HEK293 (cell line): ENCODE measurements around the gene TAAR9.
A peak's percentile ranks its signal among the peaks of the same experiment; 100 is the strongest.

ENCODE experiments used
- CTCF ChIA-PET: fragments of 350-600 bp; formaldehyde crosslinking; extraction: SDS; loops from one replicate; lab custom pipeline; 2021; ENCODE audit warnings: antibody characterized with exemption; lab: Yijun Ruan, JAX
- POLR2A ChIA-PET: fragments of 300-600 bp; formaldehyde crosslinking; extraction: SDS; loops from one replicate; lab custom pipeline; 2020; ENCODE audit warnings: antibody characterized with exemption, inconsistent platforms; lab: Yijun Ruan, JAX
- H3K27ac ChIP-seq: fragments of 200-500 bp; sonication (Bioruptor generic); 2 replicates; pipeline ENCODE4 v1.5.1; 2014; ENCODE audit warnings: low read depth, low read length, control low read depth, inconsistent platforms; ENCODE audit errors: extremely low read depth
- H3K36me3 ChIP-seq, 2 experiments: fragments of 200-500 bp in 1 of 2; sonication (Bioruptor generic) in 1 of 2; 1 replicate in 1 of 2; 2 replicates in 1 of 2; pipeline ENCODE4 v1.5.1; 2014 to 2017; ENCODE audit warnings: inconsistent platforms in 2 of 2, low read length in 2 of 2; ENCODE audit not compliant: control insufficient read depth in 2 of 2, insufficient read depth in 1 of 2
- H3K4me1 ChIP-seq: fragments of 200-500 bp; sonication (Bioruptor generic); 2 replicates; pipeline ENCODE4 v1.5.1; 2014; ENCODE audit warnings: mild to moderate bottlenecking, low read length, inconsistent platforms; ENCODE audit not compliant: control insufficient read depth, insufficient read depth
- H3K4me3 ChIP-seq: 2 replicates; pipeline ENCODE4 v1.5.1; 2011; ENCODE audit warnings: low read depth, mild to moderate bottlenecking, control low read depth, low read length, moderate library complexity
- H3K9me3 ChIP-seq: fragments of 200-500 bp; sonication (Bioruptor generic); 2 replicates; pipeline ENCODE4 v1.5.1; 2014; ENCODE audit warnings: low read depth, low read length, inconsistent platforms; ENCODE audit not compliant: control insufficient read depth, insufficient read depth
- AEBP2 ChIP-seq: fragments of 450-650 bp; formaldehyde crosslinking; IDR thresholded peaks from 2 replicates; pipeline ENCODE4 v1.5.1; 2016; ENCODE audit warnings: missing biosample characterization, missing genetic modification characterization, borderline replicate concordance
- KLF17 ChIP-seq: fragments of 450-650 bp; formaldehyde crosslinking; IDR thresholded peaks from 2 replicates; pipeline ENCODE4 v1.5.1; 2016; ENCODE audit warnings: missing biosample characterization, missing genetic modification characterization
- MZF1 ChIP-seq: fragments of 450-650 bp; formaldehyde crosslinking; IDR thresholded peaks from 2 replicates; pipeline ENCODE4 v1.5.1; 2017; ENCODE audit warnings: missing biosample characterization, missing genetic modification characterization, borderline replicate concordance
- OVOL3 ChIP-seq: fragments of 450-650 bp; formaldehyde crosslinking; IDR thresholded peaks from 2 replicates; pipeline ENCODE4 v1.5.1; 2016; ENCODE audit warnings: missing biosample characterization, missing genetic modification characterization
- RBAK ChIP-seq: fragments of 450-650 bp; formaldehyde crosslinking; IDR thresholded peaks from 2 replicates; pipeline ENCODE4 v1.5.1; 2016; ENCODE audit warnings: missing biosample characterization, missing genetic modification characterization
- ZNF133 ChIP-seq: fragments of 450-650 bp; formaldehyde crosslinking; IDR thresholded peaks from 2 replicates; pipeline ENCODE4 v1.5.1; 2016; ENCODE audit warnings: missing biosample characterization, missing genetic modification characterization
- ZNF146 ChIP-seq: fragments of 450-650 bp; formaldehyde crosslinking; IDR thresholded peaks from 2 replicates; pipeline ENCODE4 v1.5.1; 2016; ENCODE audit warnings: missing biosample characterization, missing genetic modification characterization
- ZNF2 ChIP-seq: fragments of 450-650 bp; formaldehyde crosslinking; IDR thresholded peaks from 2 replicates; pipeline ENCODE4 v1.5.1; 2016; ENCODE audit warnings: missing biosample characterization, missing genetic modification characterization
- ZNF211 ChIP-seq: fragments of 450-650 bp; formaldehyde crosslinking; IDR thresholded peaks from 2 replicates; pipeline ENCODE4 v1.5.1; 2016; ENCODE audit warnings: low read depth, missing biosample characterization, missing genetic modification characterization
- ZNF223 ChIP-seq: fragments of 450-650 bp; formaldehyde crosslinking; IDR thresholded peaks from 2 replicates; pipeline ENCODE4 v1.5.1; 2016; ENCODE audit warnings: missing biosample characterization, missing genetic modification characterization
- ZNF37A ChIP-seq: fragments of 450-650 bp; IDR thresholded peaks from 2 replicates; pipeline ENCODE4 v1.5.1; 2018; ENCODE audit warnings: missing biosample characterization, missing genetic modification characterization
- ZNF398 ChIP-seq: fragments of 450-650 bp; formaldehyde crosslinking; IDR thresholded peaks from 2 replicates; pipeline ENCODE4 v1.5.1; 2017; ENCODE audit warnings: missing biosample characterization, missing genetic modification characterization
- ZNF501 ChIP-seq: fragments of 450-650 bp; formaldehyde crosslinking; IDR thresholded peaks from 2 replicates; pipeline ENCODE4 v1.5.1; 2016; ENCODE audit warnings: missing biosample characterization, missing genetic modification characterization
- ZNF518A ChIP-seq: fragments of 450-650 bp; formaldehyde crosslinking; conservative IDR thresholded peaks from 2 replicates; pipeline ENCODE4 v1.5.1; 2016; ENCODE audit warnings: low read depth, missing biosample characterization, missing genetic modification characterization
- ZSCAN30 ChIP-seq: fragments of 450-650 bp; IDR thresholded peaks from 2 replicates; pipeline ENCODE4 v1.5.1; 2018; ENCODE audit warnings: missing biosample characterization, mild to moderate bottlenecking, missing genetic modification characterization, moderate library complexity
- TF ChIP-seq, protein P1 (sequence below): fragments of 450-650 bp; formaldehyde crosslinking; optimal IDR thresholded peaks from 2 replicates; pipeline ENCODE3; 2016; ENCODE audit warnings: missing biosample characterization, mild to moderate bottlenecking, missing genetic modification characterization
- TF ChIP-seq, protein P2 (sequence below): fragments of 450-650 bp; formaldehyde crosslinking; IDR thresholded peaks from 2 replicates; pipeline ENCODE4 v1.5.1; 2016; ENCODE audit warnings: missing biosample characterization, missing genetic modification characterization
- TF ChIP-seq, protein P3 (sequence below): fragments of 450-650 bp; formaldehyde crosslinking; IDR thresholded peaks from 2 replicates; pipeline ENCODE4 v1.5.1; 2016; ENCODE audit warnings: missing biosample characterization, missing genetic modification characterization

TAAR9 gene

GRCh38 chr6:132567566-132567965, 29.5 kb downstream of the TAAR9 start:
- TF ChIP-seq, protein P1, sequence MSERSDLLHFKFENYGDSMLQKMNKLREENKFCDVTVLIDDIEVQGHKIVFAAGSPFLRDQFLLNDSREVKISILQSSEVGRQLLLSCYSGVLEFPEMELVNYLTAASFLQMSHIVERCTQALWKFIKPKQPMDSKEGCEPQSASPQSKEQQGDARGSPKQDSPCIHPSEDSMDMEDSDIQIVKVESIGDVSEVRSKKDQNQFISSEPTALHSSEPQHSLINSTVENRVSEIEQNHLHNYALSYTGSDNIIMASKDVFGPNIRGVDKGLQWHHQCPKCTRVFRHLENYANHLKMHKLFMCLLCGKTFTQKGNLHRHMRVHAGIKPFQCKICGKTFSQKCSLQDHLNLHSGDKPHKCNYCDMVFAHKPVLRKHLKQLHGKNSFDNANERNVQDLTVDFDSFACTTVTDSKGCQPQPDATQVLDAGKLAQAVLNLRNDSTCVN (tag by site-specific recombination) = no peak
- TF ChIP-seq ZNF211 (tag by site-specific recombination) = no peak
- peak; percentile 64; the same call in 1 of the 2 replicates for TF ChIP-seq ZNF518A (tag by site-specific recombination)
- no peak for TF ChIP-seq ZNF2 (tag by site-specific recombination)
- TF ChIP-seq, protein P2, sequence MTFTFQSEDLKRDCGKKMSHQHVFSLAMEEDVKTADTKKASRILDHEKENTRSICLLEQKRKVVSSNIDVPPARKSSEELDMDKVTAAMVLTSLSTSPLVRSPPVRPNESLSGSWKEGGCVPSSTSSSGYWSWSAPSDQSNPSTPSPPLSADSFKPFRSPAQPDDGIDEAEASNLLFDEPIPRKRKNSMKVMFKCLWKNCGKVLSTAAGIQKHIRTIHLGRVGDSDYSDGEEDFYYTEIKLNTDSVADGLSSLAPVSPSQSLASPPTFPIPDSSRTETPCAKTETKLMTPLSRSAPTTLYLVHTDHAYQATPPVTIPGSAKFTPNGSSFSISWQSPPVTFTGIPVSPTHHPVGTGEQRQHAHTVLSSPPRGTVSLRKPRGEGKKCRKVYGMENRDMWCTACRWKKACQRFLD (tag by site-specific recombination) = no peak
- no peak for TF ChIP-seq RBAK (tag by site-specific recombination)
- TF ChIP-seq ZNF223 = no peak
- no peak for TF ChIP-seq AEBP2 (tag by site-specific recombination)
- no peak for TF ChIP-seq KLF17 (tag by site-specific recombination)
- Histone ChIP-seq H3K9me3 (no peaks in the 10 kb centered on the region), H3K36me3 (no peaks in the 10 kb centered on the region), H3K4me3 (no peak overlapping the region), H3K4me1 (no peaks in the 10 kb centered on the region), H3K27ac (no peak overlapping the region)
- ChIA-PET CTCF (no interaction called here), POLR2A (no interaction called here)

DNA sequence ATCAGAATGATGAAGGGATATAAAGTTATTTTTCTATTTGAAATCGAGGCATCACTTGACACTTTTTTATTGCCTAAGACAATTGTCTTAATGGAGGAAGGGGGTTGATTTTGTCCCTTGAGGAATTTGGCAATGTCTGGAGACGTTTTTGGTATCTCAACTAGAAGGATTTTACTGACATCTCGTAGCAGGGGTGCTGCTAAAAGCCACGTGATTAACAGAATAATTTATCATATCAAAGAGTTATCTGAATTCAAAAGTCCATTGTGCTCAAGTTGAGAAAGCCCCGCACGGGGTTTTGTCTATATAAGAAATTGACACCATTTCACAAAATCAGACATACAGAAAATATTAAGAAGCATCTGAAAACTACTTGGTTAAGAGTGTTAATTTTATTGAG, 30.5 kb downstream of the TAAR9 start:
- ChIA-PET POLR2A (no interaction called here), CTCF (no interaction called here)
- Histone ChIP-seq H3K4me1 (no peaks in the 10 kb centered on the region), H3K36me3 (no peaks in the 10 kb centered on the region), H3K4me3 (no peak overlapping the region), H3K27ac (no peak overlapping the region), H3K9me3 (no peaks in the 10 kb centered on the region)
- TF ChIP-seq ZSCAN30 (tag by site-specific recombination) = no peak

GRCh38 chr6:132569170-132569569, 31.1 kb downstream of the TAAR9 start:
- CTCF ChIA-PET = no interaction called here
- no peak overlapping the region for H3K27ac ChIP-seq
- H3K9me3 ChIP-seq = no peaks in the 10 kb centered on the region
- POLR2A ChIA-PET = no interaction called here
- H3K4me1 ChIP-seq = no peaks in the 10 kb centered on the region
- H3K36me3 ChIP-seq = no peaks in the 10 kb centered on the region
- H3K4me3 ChIP-seq = no peak overlapping the region
- no peak for TF ChIP-seq ZNF501 (tag by site-specific recombination)
- no peak for TF ChIP-seq ZNF37A (tag by site-specific recombination)
- no peak for TF ChIP-seq ZNF146 (tag by site-specific recombination)
- no peak for TF ChIP-seq MZF1
- TF ChIP-seq OVOL3 (tag by site-specific recombination) = no peak
- no peak for TF ChIP-seq ZNF133
- no peak for TF ChIP-seq ZNF398 (tag by site-specific recombination)
- TF ChIP-seq, protein P3, sequence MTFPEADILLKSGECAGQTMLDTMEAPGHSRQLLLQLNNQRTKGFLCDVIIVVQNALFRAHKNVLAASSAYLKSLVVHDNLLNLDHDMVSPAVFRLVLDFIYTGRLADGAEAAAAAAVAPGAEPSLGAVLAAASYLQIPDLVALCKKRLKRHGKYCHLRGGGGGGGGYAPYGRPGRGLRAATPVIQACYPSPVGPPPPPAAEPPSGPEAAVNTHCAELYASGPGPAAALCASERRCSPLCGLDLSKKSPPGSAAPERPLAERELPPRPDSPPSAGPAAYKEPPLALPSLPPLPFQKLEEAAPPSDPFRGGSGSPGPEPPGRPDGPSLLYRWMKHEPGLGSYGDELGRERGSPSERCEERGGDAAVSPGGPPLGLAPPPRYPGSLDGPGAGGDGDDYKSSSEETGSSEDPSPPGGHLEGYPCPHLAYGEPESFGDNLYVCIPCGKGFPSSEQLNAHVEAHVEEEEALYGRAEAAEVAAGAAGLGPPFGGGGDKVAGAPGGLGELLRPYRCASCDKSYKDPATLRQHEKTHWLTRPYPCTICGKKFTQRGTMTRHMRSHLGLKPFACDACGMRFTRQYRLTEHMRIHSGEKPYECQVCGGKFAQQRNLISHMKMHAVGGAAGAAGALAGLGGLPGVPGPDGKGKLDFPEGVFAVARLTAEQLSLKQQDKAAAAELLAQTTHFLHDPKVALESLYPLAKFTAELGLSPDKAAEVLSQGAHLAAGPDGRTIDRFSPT = no peak
